GM19468 (cell line): ENCODE measurements around the gene NRXN3.

ENCODE experiments used
- ATAC-seq: cut with Tn5 transposase; IDR thresholded peaks from one replicate; pipeline ENCODE4 v1.9.1; 2021; ENCODE audit warnings: mild to moderate bottlenecking, moderate library complexity, moderate number of reproducible peaks; ENCODE audit not compliant: unreplicated experiment; ENCODE audit errors: extremely low read depth

NRXN3 gene

DNA sequence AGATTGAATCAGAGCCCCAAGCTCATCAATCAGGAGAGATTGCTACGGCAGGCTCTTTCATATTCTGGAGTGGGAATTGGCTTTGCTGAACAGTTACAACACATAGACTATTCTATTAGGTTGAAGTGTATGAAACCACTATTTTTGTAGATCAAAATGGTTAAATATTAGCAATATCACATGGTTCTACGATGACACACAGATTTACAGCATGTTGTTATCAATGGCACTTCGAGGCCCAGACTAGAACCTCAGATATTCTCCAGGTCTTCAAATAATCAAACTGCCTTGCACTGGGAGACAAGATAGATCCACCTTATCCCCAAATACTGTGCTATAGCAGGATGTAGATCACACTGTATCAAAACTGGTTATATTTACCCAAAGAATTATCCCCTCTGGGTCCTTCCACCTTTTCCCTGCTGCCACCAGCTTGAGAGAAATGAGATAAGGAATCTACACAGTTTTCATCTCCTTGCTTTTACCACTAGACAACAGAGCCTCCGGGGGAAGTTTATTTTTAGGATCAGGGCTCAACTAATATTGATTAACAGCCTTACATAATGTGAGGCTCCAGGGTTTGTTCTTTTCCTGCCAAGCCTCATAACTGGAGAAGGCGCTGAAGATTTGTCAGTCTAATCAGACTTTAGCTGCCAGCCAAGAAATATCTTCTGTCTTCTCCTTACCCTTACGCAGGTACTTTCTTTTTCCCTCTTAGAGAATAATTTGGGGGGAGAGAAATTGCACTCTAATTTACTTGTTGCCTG is 1534.1 kb downstream of the NRXN3 start:
- no peak for ATAC-seq

DNA sequence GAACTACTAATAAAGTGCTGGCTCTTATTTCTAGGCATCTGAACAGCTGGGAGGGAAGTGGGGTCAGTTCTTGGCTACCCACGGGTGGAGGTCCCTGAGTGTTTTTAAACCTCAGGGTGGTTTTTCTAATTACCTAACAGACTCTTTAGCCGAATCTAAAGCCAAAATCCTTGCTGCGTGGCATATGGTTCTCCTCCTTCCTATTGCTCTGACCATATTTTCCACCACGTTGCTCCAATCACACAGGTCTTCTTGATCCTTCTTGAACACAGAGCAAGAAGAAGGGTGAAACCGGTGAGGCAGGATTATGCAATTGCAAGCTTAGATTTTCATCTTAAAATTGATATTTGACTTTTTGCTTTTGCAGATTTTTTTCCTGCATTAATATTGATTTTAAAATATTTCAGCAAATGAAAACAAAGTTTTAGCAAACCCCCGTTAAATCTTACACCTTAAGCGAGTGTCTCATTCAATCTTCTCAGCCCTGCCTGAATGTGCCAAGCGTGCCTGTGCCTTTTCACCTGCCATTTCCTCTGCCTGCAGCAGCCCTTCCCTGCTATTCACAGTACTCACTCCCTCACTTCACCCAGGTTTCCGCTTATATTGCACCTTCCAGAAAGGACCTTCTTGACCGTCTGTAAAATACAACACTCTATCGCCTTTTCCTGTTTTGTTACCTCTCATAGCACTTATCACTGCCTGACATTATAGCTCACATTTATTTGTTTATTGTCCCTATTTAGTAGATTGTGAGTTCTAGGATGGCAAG is 1535.1 kb downstream of the NRXN3 start:
- no peak for ATAC-seq

DNA sequence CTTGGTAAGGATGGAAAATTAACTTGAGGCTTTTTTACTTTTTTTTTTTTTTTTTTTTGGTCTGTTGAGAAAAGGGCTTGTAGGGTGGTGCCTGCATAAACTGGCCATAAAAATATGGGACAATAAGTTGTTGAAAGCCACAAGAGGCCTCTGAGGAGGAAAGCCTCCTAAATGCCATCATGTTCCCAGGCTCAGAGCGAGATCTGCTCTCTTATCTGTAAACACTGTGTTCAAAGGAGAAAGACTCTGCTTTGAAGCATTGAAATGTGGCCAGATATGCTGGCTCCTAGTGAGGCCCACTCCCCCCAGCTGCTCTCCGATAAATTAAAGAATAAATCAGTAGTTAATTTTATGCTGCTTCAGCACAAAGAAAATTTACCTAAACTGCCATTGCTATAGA is 1536.2 kb downstream of the NRXN3 start:
- no peak for ATAC-seq

DNA sequence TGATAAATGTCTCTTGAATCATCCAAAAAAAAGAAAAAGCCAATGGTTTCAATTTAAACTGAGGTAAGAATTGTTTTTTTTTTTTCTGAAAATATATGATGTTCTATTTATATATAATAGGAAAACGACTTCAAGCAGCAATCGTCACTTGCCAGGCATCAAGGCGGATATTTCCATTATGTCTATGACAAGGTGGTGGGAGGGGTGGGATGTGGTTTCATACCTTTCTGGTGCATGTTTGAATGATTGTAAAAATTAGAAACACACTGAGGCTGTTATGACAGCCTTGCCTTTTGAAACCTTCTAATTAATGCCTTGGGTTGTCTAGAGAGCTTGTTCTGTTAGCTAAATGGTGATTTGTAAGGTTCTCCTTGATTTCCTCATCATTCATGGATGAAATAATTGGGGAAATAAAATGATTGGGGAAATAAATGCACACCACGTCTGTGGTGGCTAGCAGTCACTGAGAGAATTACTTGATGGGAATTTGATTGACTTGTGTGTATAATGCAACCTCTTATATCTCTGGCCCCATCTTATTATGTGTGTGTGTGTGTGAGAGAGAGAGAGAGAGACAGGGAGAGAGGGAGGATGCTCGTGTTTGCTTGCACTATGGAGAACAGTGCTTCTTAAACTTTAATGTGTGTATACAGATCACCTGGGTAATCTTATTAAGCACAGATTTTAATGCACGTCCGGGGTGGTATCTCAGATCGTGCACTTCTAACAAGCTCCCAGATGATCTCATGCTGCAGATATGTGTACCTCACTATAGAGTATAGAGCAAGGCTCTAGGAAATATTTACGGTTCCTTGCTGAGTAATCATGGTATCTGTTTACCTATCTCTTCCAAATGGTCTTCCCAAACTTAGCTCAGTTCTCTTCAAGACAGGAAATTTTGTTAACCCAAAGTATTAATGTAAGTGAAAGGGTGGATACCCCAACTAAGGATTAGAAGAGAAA is 1538.5 kb downstream of the NRXN3 start:
- no peak for ATAC-seq

DNA sequence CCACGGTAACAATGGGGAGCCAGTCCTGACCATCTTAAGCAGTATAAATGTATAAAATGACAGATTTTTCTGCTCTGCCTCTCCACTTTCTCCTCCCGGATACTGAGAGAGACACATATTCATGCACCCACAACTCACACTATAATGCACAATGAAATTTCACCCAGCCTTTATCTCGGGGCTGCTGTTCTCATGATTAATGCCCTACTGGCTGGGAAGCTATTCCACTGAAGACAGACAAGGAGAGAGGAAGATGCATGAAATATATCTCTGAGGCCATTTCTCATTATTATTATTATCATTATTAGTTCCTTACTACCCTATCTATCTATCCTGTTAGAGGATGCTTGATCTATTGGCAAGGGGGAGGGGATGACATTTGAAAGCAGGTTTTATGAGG is 1539.4 kb downstream of the NRXN3 start:
- ATAC-seq = no peak

DNA sequence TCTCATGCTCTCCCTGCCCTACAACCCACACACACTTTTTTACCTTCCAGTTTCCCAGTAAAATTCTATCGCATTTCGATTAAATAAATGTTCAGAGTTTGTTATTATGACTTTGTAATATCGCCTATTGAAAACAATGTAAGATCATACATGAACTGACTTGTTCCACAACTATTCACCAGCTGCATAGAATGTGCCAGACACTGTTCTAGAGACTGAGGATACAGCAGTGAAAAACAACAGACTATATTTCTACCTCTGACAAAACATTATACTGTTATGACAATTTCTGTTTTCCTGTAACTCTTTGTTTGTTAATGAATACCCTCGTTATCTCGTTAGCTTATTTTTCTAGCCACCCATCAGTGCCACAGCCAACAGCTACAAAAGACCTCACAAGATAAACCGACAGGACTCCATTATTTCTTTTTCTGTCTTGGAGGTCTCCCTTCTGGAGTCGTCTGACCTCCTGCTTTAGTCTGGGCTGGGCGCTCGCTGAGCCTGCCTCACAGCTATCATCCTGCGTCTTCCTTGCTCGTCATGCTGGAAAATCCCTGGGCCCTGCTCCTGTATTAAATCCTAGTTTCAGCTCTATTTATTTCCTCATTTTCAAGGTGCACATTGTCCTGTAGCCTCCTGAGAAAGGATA is 1542.3 kb downstream of the NRXN3 start:
- ATAC-seq = no peak

DNA sequence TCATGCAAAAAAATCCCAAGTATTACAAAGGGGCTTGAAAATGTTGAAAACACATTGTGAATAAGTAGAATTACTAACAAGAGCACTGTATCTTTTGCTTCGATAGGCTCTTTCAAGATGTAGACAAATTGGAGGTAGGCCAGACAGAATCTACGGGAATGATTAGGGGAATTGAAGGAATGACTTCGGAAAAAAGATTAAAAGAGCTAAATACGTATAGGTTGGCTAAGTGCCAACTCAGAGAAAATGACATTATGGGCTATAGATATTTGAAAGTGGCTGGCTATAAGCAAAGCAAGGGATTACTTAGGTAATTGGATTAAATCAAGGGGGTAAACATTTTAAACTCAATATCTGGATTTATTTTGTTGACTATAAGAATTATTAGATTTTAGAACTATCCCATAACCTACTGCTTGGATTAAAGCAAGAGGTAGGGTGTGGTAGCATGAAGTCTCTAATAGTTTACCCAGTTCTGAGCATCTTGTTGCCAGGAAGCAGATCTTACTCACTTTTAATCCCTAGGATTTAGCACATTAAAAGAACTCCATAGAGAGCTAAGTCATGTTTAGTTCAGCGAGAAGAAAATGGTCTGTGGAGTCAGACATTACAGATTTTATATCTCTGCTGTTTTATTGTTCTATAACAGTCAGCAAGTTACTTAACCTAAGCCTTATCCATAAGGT is 1551.4 kb downstream of the NRXN3 start:
- ATAC-seq = no peak

DNA sequence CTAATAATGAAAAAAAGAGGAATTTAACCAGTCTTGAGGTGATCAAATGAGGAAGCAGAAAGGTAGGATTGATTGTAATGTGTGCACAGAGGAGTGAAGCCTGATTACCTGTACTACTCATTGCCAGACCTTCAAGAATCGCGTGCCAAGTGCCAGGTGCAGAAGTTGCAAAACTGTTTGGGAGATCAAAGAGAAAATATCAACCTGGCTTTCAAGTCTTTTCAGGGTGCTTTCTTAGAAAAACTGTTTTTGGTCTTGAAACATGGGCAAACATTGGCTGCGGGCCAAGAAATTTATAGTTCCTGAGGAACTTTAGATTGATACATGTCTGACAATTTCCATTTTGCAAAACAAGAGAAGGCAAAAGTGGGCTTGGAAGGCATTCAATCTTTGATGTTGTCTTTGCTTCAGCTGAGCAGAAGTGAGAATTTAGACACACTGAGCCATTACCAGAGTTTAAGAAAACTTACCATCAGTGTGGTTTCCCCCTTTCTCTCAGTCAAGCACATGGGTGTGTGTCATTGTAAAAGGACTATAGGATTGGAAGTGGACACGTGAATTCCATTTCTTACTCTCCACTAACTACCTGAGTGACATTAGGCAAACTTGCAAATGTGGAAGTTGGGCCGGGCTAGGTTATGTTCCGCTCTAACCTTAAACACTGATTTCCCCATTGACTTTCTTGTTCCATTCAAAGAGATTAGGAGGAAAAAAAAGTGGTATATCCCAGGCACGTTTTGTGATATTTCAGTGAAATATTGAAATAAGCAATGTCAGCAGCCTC is 1555.0 kb downstream of the NRXN3 start:
- ATAC-seq = no peak

DNA sequence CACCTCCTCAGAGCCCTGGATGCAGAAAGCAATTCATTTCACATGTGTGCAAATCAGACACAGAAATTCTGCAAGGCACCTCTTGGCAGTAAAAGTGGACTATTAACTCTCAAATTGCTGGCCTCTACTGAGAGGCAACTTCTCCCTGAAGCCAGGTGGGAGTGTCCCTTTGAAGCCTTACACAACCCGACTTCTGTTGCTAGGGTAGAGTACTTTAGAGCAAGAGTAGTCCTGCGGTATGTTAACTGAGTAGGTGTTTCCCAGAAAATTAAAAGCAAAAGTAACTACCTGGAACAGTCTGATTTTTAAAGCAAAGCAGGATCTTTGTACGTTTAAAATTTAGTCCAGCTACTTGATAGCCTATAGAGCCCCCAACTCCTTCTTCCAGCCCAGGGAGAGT is 1557.7 kb downstream of the NRXN3 start:
- no peak for ATAC-seq

DNA sequence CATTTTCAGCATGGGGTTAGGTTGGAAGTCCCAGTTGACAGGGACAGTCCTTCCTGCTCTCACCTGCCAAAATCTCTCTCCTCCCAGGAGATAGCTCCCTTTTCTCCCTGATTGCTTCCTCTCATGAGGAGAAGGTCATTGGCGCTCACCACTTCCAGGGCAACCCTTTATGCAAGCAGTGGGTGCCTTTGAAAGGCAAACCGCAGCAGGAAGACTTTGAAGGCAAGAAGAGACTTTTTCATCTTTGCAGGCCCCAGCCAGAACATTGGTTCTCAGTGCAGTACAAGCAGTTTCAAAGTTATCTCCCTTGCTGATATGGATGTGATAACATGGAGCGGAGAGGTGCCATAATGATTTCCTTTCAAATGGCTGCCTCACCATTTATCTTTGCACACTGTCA is 1558.2 kb downstream of the NRXN3 start:
- ATAC-seq = no peak

DNA sequence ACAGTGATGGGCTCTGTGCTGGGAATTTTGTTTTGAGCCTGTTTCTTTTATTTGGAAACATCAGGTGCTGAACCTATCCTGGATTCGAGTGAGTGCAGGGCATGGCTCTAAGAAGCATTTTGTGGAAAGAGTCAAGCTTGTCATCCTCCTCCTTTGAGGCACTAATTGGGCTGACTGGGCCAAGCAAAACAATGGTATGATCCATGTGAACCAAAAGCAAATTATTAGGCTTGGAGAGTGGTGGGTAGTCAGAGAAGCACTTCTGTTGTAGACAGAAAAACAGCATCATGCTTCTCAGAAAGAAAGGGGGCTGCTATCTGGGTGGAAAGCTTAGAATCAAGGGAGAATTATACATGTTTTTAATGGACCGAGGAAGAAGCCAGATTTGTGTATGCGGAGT is 1559.6 kb downstream of the NRXN3 start:
- ATAC-seq = no peak

DNA sequence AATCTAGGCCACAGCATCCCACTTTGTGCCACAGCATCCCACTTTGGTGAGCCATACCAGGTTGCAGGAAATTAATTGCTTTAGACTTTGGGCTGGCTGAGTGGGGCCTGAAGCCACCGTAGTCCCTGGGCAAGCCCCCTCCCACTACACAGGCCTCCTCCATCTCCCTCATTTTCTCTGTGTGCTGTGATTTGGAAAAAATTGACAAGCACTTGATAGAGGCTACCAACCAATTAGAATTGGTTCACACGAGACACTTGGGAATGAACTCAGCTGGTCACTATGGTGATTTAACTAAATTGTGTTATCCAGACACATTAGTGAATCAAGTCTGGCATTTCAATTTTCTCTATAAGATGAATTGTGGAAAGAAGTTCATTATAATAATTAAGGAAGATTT is 1560.0 kb downstream of the NRXN3 start:
- no peak for ATAC-seq

DNA sequence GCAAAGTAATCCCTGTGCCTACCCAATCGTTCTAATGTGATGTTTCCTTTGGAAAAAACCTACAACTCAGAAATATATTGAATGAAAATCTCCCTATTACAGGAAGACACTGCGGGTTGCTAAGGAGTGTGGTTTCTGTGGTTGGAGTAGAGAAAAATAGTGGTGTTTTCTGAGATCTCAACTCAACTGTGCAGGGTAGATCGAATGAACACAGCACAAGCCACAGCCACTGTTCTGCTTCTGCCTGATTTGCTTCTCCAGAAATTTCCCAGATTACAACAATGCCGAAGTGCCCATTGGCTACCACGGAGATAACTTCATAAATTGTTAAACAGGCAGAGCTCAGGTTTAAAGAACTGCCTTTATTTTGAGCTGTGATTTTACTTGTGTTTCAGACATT is 1560.8 kb downstream of the NRXN3 start:
- ATAC-seq = no peak

DNA sequence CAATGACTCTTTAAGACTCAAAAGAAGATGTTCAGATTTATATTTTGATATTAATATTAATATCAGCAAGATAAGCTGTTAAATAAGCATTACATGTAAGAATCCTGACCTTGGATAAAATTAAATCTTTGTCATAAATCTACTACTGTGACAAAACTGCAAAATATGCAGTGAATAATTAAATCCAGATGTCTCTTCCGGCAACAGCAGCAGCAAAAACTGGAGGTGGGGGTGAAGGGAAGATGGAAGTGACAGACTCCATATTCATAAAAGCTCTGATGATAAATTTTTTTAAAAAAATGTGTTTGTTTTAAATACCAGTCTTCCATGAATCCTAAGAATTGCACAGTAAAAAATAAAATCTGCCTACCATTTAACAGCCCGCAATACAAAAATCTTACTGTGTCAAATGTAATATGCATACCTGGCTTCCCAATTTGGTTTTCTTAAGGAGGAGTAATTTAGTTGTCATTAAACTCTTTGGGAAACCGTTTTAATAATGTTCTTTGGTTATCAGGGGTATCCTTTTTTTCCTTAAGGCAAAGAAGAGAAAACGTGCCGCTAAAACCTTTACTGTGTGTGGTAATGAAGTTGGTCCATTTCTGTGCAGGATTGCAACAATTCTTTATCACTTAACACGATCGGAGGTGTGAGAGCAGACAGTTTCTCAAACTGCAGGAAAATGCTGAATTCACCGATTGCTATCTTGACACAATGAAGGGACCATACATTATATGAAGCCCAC is 1562.9 kb downstream of the NRXN3 start:
- no peak for ATAC-seq

DNA sequence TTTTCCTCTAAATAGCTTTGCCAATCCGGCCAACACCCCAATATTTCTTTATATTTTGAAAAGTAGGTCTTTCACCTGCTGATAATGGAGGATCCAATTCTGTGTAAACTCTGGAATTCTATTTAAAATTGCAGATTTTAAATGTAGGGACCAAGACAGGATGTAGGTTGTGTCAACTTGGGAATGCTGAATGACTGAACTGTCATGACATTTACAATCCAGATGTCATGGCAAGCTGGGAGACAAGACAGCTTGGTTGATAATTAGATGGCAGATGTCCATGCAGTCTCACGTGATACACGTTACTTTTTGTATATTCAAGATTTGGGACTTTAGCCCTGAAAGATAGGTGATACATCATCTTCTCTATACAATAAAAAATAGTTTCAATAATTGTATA is 1564.0 kb downstream of the NRXN3 start:
- ATAC-seq = no peak

DNA sequence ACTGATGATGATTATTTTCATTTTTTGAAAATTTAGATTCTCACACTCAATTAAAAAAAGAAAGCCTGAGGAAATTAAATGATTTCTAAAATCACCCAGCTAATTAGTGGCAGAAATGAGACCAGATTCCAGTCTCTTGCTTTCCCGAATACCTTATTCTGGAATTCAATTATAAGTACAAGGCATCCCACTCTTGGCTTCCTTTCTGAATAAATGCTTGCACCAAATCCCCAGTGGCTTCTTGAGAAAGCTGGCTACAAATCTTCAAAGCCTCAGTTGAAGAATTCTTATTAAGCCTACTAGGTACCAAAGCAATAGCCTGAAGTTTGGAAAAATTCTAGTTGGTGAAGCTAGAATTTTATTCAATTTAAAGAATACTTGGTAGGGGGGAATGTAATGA is 1564.5 kb downstream of the NRXN3 start:
- ATAC-seq = no peak

DNA sequence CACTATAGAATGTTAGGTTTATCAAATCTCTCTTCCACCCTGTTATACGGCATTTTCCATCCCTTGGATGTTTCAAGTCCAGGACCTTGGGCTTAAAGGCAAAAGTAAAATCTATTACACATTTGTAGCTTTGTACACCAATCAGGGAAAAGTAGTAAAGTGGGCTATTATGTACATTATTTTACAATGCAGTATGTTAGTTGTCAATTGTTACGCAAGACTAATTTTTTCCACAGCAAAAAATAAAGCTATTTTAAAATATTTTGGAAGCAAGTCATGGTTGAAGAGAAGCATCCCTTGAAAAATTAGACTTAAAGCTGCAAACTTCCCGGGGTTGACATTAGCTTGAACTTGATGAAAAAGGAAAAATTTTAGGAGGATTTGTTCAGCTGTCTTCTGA is 1564.9 kb downstream of the NRXN3 start:
- ATAC-seq = no peak

DNA sequence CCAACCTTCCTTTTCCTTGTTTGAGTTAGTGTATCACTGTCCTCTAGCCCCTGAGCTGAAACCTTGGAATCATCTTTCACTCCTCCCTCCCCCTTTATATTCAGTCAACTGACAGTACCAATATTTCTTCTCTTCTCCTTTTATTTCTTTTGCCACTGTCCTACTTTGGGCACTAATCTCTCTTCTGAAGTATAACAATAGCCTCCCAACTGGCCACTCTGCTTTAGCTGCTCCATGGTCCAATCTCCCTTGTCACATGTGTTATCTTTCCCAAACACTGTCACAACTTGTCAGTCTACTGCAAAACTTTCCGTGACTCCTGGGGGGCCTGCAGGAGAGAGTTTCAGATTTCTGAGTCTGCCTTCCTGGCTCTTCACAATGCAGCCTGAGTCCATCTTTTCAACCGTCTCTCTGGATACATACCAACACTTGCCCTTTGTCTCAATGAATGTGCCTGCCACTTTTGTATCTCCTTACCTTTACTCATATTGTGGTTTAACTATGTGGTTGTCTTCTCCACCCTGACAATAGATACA is 1570.0 kb downstream of the NRXN3 start:
- ATAC-seq = no peak
